ENCODE measurements around the gene POLE. TPM values are rescaled to one million over a fixed set of nuclear protein-coding genes. Genes with fewer than 3 reads are reported as not detected.

Gene POLE
- total and polyA plus RNA-seq, 2 donors: 19.3 to 22.2 TPM

DNA sequence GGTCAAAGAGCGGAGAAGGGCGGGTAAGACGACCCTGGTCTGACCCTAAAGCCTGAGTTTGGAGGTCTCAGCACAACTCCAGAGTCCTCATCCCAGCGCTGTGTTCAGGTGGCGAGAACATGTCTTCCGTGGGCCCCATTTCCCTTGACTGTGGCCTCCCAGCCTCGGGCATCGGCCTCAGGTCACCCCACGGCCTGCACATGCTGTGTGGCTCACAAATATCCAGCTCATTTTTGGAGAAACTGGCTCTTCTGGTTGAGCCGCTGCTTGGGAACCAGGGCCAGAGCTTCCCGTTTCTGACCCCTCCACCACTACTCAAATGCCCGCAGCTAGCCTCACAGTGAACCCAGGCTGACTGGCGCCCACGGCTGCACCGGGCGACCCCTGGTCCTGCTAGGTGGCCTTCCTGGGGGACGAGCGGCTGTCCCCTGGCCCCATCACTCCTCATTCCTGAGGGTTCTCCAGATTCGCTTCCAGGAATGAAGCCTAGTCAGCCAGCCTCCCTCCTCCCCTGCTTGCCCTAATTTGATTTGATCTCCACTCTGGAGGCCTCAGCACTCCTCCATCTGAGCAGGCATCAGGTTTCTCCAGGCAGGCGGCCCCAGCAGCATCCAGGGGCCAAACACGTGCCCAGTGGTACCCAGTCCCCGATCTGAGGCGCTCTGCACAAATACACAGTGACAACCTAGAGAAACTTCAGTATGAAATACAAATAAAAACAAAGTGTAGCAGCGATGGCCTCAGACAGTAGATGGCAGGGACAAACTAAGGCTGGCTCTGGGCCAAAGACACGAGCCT lies 63.9 kb downstream of the POLE start:
- Histone ChIP-seq H3K27ac (ENCODE audit: low read depth in 1 of 2, low read length in 1 of 2) (no peak overlapping the region), H3K9me3 (ENCODE audit: control insufficient read depth in 2 of 2, insufficient read depth in 1 of 2, low read length in 1 of 2) (peaks cover 2 to 6% of the 10 kb centered on the region in 2 donors), H3K4me3 (ENCODE audit: low read length in 2 of 2) (no peak overlapping the region), H3K36me3 (ENCODE audit: control insufficient read depth in 2 of 2, insufficient read depth in 2 of 2, low read length in 1 of 2) (peaks cover 31 to 40% of the 10 kb centered on the region in 2 donors), H3K4me1 (ENCODE audit: control insufficient read depth in 2 of 2, insufficient read depth in 2 of 2, low read length in 2 of 2) (peaks cover 0 to 3% of the 10 kb centered on the region in 2 donors), H3K27me3 (ENCODE audit: control insufficient read depth in 2 of 2, insufficient read depth in 1 of 2, low read length in 1 of 2) (peaks cover 20 to 30% of the 10 kb centered on the region in 2 donors)
- DNase-seq (ENCODE audit: low read depth in 6 of 9, low spot score in 9 of 9): no peak
- 94% methylated on average over 25 of the region's 25 CpGs for WGBS

DNA sequence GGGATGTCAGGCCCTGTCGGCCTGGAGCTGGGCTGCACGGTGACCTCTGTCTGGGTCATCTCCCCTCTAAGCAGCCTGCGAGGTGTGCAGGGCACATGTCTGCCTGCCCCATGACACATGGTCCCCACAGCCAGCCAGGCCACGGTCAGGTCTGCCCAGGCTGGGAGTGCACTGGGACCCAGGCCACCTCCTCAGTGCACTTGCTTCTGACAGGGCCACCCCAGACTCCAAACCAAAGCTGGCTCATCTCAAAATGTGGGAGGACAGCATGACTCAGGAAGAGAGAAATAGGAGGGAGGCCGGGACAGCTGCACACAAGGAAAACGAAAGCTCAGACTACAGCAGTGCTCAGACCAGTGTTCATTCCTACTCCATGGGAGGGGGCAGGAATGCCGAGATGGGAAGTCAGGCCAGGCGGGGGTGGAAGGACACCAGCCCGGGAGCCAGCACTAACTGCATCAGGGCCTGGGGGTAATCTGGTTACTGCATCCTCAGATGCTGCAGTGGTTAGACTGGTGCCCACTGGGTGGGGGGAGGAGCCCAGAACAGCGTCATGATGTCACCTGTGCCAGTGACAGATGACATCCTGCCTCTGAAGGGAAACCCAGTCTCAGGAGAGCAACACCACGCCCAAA lies 64.6 kb downstream of the POLE start:
- no peak for DNase-seq (ENCODE audit: low read depth in 6 of 9, low spot score in 9 of 9)
- no peak overlapping the region for H3K27ac ChIP-seq (ENCODE audit: low read depth in 1 of 2, low read length in 1 of 2)
- H3K36me3 ChIP-seq (ENCODE audit: control insufficient read depth in 2 of 2, insufficient read depth in 2 of 2, low read length in 1 of 2): peaks cover 28 to 38% of the 10 kb centered on the region in 2 donors
- peaks cover 0 to 3% of the 10 kb centered on the region in 2 donors for H3K4me1 ChIP-seq (ENCODE audit: control insufficient read depth in 2 of 2, insufficient read depth in 2 of 2, low read length in 2 of 2)
- H3K4me3 ChIP-seq (ENCODE audit: low read length in 2 of 2): no peak overlapping the region
- H3K27me3 ChIP-seq (ENCODE audit: control insufficient read depth in 2 of 2, insufficient read depth in 1 of 2, low read length in 1 of 2): peaks cover 27 to 37% of the 10 kb centered on the region in 2 donors
- WGBS: 89% methylated on average over 11 of the region's 11 CpGs
- H3K9me3 ChIP-seq (ENCODE audit: control insufficient read depth in 2 of 2, insufficient read depth in 1 of 2, low read length in 1 of 2): peaks cover 7 to 12% of the 10 kb centered on the region in 2 donors

DNA sequence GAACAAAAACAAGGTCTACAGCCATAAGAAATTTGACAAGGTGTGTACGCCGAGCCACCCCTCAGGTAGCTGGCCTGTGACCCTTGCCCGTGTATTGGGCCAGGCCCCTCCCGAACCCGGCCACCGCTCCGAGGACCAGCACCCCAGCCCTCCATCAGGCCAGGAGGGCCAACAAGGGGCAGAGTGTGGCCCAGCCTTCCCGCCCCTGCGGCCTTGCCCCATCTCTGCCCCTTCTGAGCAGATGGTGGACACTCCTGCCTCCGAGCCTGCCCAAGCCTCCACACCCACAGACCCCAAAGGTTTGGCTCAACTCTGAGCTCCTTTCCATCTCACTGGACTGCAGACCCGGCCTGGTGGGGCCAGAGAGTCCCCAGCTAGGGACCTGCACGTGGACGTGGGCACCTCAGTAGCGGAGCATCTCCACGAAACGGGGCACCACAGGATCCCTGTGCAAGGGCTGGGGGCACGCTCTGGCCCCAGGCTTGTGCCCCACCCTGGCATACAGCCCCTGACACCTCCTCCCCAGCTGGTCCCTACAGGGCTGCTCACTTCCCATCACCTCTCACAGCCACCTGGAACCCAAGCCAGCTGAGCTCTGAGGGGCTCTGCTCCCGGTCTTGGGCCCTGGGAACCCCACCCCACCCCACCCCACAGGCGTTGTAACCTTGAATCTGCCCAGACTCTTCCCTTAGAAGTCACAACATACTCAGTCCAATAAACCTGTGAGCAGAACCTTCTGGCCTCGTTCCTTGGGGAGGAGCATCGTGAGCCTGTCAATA lies 65.3 kb downstream of the POLE start:
- H3K9me3 ChIP-seq (ENCODE audit: control insufficient read depth in 2 of 2, insufficient read depth in 1 of 2, low read length in 1 of 2): peaks cover 13 to 19% of the 10 kb centered on the region in 2 donors
- no peak overlapping the region for H3K27ac ChIP-seq (ENCODE audit: low read depth in 1 of 2, low read length in 1 of 2)
- no peak overlapping the region for H3K4me3 ChIP-seq (ENCODE audit: low read length in 2 of 2)
- no peak for DNase-seq (ENCODE audit: low read depth in 6 of 9, low spot score in 9 of 9)
- 89% methylated on average over 21 of the region's 21 CpGs for WGBS
- peaks cover 27 to 33% of the 10 kb centered on the region in 2 donors for H3K36me3 ChIP-seq (ENCODE audit: control insufficient read depth in 2 of 2, insufficient read depth in 2 of 2, low read length in 1 of 2)
- H3K27me3 ChIP-seq (ENCODE audit: control insufficient read depth in 2 of 2, insufficient read depth in 1 of 2, low read length in 1 of 2): peaks cover 34 to 45% of the 10 kb centered on the region in 2 donors
- peaks cover 0 to 3% of the 10 kb centered on the region in 2 donors for H3K4me1 ChIP-seq (ENCODE audit: control insufficient read depth in 2 of 2, insufficient read depth in 2 of 2, low read length in 2 of 2)

DNA sequence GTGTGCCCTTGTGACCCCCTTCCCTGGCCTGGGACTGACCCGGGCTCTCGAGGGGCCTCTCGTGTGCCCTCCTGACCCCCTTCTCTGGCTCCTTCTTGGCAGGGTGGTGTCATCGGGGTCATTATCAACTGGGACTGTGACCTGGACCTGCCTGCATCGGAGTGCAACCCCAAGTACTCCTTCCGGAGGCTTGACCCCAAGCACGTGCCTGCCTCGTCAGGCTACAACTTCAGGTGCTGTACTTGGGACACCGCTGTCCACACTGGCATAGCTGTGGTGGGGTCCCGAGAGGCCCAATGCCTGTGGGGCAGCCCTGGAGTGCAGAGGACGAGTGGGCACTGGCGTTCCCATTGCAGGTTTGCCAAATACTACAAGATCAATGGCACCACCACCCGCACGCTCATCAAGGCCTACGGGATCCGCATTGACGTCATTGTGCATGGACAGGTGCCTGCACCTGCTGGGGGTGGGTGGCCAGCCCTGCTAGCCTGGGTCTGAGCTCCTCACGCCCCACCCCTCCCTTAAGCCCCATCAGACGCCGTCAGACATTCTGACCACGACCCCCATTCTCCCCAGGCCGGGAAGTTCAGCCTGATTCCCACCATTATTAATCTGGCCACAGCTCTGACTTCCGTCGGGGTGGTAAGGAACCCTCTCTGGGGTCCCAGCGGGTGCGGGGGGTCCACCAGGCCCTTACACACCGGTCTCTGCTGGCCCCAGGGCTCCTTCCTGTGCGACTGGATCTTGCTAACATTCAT lies 66.1 kb downstream of the POLE start:
- no peak overlapping the region for H3K27ac ChIP-seq (ENCODE audit: low read depth in 1 of 2, low read length in 1 of 2)
- H3K9me3 ChIP-seq (ENCODE audit: control insufficient read depth in 2 of 2, insufficient read depth in 1 of 2, low read length in 1 of 2): peaks cover 15 to 27% of the 10 kb centered on the region in 2 donors
- WGBS: 82% methylated on average over 28 of the region's 28 CpGs
- no peak for DNase-seq (ENCODE audit: low read depth in 6 of 9, low spot score in 9 of 9)
- peaks cover 27% of the 10 kb centered on the region in 2 donors for H3K36me3 ChIP-seq (ENCODE audit: control insufficient read depth in 2 of 2, insufficient read depth in 2 of 2, low read length in 1 of 2)
- H3K27me3 ChIP-seq (ENCODE audit: control insufficient read depth in 2 of 2, insufficient read depth in 1 of 2, low read length in 1 of 2): peaks cover 37 to 52% of the 10 kb centered on the region in 2 donors
- no peak overlapping the region for H3K4me3 ChIP-seq (ENCODE audit: low read length in 2 of 2)
- peaks cover 0 to 3% of the 10 kb centered on the region in 2 donors for H3K4me1 ChIP-seq (ENCODE audit: control insufficient read depth in 2 of 2, insufficient read depth in 2 of 2, low read length in 2 of 2)

DNA sequence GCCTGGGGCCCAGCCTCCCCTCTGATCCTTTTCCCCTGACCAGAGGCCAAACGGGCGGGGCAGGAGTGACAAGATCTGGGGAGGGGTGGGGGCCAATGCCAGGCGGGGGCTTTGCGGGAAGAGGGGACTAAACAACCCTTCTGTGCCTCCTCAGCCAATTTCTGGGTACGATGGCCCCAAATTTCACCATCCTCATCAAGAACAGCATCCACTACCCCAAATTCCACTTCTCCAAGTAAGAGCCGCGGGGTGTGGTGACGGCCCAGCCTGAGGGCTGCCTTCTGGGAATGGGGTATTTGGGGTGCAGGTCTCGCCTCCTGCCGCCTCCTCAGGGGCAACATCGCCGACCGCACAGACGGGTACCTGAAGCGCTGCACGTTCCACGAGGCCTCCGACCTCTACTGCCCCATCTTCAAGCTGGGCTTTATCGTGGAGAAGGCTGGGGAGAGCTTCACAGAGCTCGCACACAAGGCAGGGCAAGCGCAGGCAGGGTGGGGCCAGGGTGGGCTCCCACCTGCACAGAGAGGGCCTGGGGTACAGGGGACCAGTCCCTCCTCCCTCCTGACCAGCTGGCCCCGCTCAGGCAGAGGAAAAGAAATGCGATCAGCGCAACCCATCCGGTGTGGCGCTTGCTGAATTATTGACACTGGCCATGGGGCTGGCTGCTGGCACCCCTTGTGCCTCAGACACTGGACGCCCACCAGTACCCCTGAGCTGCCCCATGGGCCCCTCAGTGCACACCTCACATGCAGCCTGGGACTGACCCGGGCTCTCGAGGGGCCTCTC lies 66.8 kb downstream of the POLE start:
- no peak for DNase-seq (ENCODE audit: low read depth in 6 of 9, low spot score in 9 of 9)
- H3K27me3 ChIP-seq (ENCODE audit: control insufficient read depth in 2 of 2, insufficient read depth in 1 of 2, low read length in 1 of 2): peaks cover 37 to 59% of the 10 kb centered on the region in 2 donors
- no peak overlapping the region for H3K27ac ChIP-seq (ENCODE audit: low read depth in 1 of 2, low read length in 1 of 2)
- peaks cover 19% of the 10 kb centered on the region in 2 donors for H3K36me3 ChIP-seq (ENCODE audit: control insufficient read depth in 2 of 2, insufficient read depth in 2 of 2, low read length in 1 of 2)
- H3K9me3 ChIP-seq (ENCODE audit: control insufficient read depth in 2 of 2, insufficient read depth in 1 of 2, low read length in 1 of 2): peaks cover 15 to 34% of the 10 kb centered on the region in 2 donors
- WGBS: 59% methylated on average over 29 of the region's 29 CpGs
- H3K4me1 ChIP-seq (ENCODE audit: control insufficient read depth in 2 of 2, insufficient read depth in 2 of 2, low read length in 2 of 2): peaks cover 0 to 3% of the 10 kb centered on the region in 2 donors
- no peak overlapping the region for H3K4me3 ChIP-seq (ENCODE audit: low read length in 2 of 2)

DNA sequence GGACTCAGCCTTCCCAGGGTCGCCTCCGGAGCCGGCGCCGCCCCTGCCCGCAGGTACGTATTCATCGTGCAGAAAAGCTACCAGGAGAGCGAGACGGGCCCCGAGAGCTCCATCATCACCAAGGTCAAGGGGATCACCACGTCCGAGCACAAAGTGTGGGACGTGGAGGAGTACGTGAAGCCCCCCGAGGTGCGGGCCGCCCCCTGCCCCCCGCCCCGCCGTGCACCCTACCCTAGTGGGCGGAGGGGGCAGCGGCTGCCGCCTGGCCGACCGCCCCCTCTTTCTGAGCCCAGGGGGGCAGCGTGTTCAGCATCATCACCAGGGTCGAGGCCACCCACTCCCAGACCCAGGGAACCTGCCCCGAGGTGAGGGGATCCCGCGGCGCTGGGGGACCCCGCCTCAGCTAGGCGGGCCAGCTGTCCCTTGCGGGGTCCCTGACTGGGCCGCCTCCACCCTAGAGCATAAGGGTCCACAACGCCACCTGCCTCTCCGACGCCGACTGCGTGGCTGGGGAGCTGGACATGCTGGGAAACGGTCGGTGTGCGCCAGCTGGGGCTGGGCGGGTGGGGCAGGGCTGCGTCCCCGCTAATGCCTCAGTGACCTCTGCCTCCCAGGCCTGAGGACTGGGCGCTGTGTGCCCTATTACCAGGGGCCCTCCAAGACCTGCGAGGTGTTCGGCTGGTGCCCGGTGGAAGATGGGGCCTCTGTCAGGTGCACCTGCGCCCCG lies 67.6 kb downstream of the POLE start:
- Histone ChIP-seq H3K4me3 (ENCODE audit: low read length in 2 of 2) (no peak overlapping the region), H3K9me3 (ENCODE audit: control insufficient read depth in 2 of 2, insufficient read depth in 1 of 2, low read length in 1 of 2) (peaks cover 16 to 39% of the 10 kb centered on the region in 2 donors), H3K4me1 (ENCODE audit: control insufficient read depth in 2 of 2, insufficient read depth in 2 of 2, low read length in 2 of 2) (peaks cover 0 to 3% of the 10 kb centered on the region in 2 donors), H3K27me3 (ENCODE audit: control insufficient read depth in 2 of 2, insufficient read depth in 1 of 2, low read length in 1 of 2) (peaks cover 37 to 61% of the 10 kb centered on the region in 2 donors), H3K27ac (ENCODE audit: low read depth in 1 of 2, low read length in 1 of 2) (no peak overlapping the region), H3K36me3 (ENCODE audit: control insufficient read depth in 2 of 2, insufficient read depth in 2 of 2, low read length in 1 of 2) (peaks cover 11 to 12% of the 10 kb centered on the region in 2 donors)
- WGBS: 27% methylated on average over 53 of the region's 53 CpGs
- DNase-seq (ENCODE audit: low read depth in 6 of 9, low spot score in 9 of 9): no peak

DNA sequence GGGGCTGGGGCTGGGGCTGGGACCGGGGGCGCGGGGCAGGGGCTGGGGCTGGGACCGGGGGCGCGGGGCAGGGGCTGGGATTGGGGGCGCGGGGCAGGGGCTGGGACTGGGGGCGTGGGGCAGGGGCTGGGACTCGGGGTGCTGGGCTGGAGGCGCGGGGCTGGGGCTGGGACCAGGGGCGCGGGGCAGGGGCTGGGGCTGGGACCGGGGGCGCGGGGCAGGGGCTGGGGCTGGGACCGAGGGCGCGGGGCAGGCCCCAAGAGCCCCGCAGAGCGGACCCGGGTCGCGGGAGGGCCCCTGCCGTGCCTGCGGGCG lies 68.1 kb downstream of the POLE start:
- no peak overlapping the region for H3K4me3 ChIP-seq (ENCODE audit: low read length in 2 of 2)
- H3K27me3 ChIP-seq (ENCODE audit: control insufficient read depth in 2 of 2, insufficient read depth in 1 of 2, low read length in 1 of 2): peaks cover 37 to 61% of the 10 kb centered on the region in 2 donors
- H3K27ac ChIP-seq (ENCODE audit: low read depth in 1 of 2, low read length in 1 of 2): no peak overlapping the region
- WGBS: 12% methylated on average over 27 of the region's 28 CpGs
- H3K4me1 ChIP-seq (ENCODE audit: control insufficient read depth in 2 of 2, insufficient read depth in 2 of 2, low read length in 2 of 2): peaks cover 0 to 3% of the 10 kb centered on the region in 2 donors
- DNase-seq (ENCODE audit: low read depth in 6 of 9, low spot score in 9 of 9): no peak
- peaks cover 16 to 39% of the 10 kb centered on the region in 2 donors for H3K9me3 ChIP-seq (ENCODE audit: control insufficient read depth in 2 of 2, insufficient read depth in 1 of 2, low read length in 1 of 2)
- peaks cover 6 to 7% of the 10 kb centered on the region in 2 donors for H3K36me3 ChIP-seq (ENCODE audit: control insufficient read depth in 2 of 2, insufficient read depth in 2 of 2, low read length in 1 of 2)
